ENCODE results near the gene SNW1.
"Not testable (repeated sequence)": the region's sequence is repeated elsewhere in the genome, so short reads cannot be mapped to it uniquely, and the experiment has no call there.

SNW1 gene

DNA sequence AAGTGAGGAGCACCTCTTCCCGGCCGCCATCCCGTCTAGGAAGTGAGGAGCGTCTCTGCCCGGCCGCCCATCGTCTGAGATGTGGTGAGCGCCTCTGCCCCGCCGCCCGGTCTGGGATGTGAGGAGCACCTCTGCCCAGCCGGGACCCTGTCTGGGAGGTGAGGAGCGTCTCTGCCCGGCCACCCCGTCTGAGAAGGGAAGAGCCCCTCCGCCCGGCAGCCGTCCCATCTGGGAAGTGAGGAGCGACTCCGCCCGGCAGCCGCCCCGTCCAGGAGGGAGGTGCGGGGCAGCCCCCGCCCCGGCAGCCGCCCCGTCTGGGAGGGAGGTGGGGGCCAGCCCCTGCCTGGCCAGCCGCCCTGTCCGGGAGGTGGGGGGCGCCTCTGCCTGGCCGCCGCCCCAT, 13.5 kb downstream of the SNW1 start:
- DNase-seq, result not testable (repeated sequence)

DNA sequence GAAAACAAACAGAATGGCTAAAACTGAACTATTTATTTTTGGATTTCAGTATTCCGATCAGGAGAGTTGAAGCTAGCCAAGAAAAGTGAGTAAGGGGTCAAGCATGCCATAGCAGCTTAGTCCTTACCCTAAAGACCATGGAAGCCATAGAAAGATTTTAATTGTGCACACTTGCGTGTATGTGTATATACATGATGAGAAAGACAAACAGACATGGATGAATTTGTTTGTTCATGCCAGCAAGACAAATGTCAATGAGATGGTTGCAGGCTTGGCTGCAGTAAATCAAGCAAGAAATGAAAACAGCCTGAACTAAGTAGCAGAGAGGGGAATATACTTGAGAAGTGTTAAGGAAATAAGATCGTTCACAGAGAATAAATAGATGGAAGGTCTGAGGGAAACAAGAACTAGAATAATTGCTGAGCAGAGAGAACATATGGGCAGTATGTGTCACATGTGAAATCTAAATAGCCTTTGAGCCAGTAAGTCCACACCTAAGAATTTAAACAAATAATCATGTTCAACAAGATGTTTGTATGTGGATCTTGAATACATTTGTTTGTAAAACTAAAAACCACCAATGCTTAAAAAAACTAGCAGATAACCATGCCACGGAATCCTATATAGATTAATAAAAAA, 14.8 kb downstream of the SNW1 start:
- DNase-seq, result no peak

DNA sequence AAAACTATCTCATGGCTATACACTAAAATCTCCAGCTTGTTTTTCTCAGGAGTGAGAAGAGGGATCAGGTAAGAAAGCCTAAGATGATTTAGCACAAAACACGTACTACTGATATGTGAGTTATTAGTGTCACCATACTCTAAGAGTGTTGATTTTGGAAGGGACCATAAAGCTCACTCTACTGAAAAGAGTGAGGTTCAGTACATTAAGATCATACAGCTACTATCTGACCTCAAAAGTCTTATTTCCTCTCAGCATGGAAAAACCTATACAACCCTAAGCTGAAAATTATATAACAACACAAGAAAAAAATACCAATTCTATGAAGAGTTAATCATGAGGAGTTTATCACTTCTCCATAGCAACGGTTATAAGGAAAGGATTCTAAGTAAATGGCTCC, 19.5 kb downstream of the SNW1 start:
- DNase-seq, result no peak

DNA sequence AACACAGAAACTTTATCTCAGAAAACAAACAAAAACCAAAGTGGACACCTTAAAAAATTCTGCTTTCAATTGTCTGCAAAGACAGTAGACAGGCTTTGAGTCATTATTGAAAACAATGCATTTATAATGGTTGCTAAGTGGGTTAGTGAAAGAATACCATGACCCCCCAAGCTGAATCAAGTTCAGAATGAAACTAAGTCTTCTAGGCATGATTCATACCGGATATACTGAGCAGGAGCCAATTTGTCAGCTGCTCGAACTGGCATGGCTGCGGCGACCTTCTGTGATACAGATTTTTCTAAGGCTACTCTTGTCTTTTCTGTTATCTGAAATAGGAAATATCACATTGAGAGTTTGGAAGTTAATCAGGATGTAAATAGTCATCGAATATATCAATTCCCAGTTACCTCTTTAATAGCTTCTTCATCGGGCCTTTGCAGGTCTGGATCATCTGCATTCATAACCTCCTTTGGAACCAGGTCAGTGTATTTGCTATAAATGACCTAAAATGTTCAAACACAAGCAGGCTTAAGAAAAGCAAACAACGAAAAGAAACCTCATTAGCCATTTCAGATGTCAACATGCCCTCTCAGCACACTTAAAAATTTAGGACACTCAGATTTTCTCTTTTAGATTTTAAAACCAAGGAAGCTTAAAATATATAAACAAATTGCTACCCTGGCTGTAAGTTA, 22.3 kb downstream of the SNW1 start:
- DNase-seq, result no peak

DNA sequence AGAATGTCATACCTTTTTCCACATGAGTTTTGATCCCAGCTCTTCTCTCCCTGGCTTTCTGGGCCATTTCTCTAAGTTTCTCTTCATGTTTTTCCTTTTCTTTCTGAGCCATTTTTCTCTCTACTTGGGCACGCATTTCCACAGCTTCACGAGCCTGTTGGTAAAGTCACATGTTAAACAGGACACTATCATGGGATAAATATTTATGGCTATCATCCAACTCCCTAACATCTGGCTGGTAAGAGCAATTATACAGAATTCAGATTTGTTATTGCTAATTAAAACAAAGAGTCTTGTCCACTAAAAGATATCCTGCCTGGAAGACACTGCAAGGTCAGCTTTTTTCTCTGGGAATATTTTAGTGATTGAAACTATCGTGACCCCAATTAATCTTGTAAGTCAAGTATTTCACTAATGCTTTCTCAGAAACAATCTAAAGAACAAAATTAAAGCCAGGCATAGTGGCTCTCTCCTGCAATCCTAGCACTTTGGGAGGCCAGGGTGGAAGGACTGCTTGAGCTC, 29.9 kb downstream of the SNW1 start:
- no peak for DNase-seq

DNA sequence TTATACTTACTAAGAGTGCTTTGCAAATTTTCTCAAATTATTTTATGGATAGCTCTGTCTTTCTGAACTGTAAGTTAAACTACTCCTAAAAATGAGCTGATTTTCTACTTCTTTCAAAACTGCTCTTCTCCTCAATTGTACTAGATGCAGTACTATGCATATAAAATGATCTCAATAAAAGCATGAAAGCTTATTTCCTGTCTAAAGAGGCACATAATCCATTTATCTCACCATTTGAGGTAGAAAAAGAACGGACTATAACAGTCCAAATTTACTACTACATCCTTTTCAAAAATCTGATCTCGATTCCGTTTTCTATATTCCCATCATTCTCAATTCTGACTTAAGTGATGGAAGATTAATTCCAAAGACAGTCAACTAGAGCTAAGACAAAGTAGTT, 38.7 kb downstream of the SNW1 start:
- DNase-seq, result no peak

DNA sequence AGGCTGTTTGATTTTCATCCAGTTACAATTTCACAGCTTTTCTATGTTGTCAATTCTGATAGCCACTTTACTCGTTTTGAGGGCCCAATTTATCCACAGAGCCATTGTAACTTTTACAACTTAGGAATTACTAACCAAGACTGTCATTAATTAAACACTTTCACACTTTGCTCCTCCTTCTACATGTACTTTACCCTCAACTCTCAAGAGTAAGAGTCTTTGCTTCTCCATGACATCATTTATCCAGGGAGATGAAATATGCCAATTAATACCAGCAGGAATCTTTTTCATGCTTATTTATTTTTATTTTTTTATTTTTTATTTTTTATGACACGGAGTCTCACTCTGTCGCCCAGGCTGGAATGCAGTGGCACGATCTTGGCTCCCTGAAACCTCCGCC, 39.5 kb downstream of the SNW1 start:
- DNase-seq, result no peak

DNA sequence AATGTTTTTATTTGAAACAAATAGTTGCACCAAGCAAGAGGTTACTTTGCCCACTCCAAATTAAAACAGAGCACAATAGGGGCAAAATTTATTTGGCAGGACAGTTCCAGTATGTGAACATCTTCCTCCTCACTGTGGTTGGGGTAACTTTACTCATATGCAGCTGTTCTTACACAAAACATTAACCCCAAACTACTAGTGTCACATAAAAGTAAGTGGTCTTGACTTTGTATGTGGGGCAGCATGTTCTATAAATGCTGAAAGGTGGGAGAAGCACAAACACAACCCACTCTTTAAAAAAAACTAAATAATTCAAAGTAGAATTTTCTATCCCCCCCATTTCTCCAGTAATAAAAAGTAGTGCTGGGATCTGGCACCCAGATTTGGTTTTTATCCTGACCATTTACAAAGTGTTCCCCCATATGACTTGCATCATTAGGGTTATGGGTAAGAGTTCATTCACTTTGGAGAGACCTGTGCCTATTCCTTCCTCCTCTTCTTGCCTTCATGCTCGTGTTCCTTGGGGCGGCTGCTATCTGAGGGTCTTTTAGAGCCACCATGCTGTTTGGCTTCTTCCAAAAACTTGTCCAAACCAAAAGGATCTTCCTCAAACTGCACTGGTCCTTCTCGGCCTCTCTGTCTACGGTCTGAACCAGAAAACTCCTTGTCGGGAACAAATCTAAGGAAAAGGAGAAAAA, 43.2 kb downstream of the SNW1 start:
- no peak for DNase-seq

DNA sequence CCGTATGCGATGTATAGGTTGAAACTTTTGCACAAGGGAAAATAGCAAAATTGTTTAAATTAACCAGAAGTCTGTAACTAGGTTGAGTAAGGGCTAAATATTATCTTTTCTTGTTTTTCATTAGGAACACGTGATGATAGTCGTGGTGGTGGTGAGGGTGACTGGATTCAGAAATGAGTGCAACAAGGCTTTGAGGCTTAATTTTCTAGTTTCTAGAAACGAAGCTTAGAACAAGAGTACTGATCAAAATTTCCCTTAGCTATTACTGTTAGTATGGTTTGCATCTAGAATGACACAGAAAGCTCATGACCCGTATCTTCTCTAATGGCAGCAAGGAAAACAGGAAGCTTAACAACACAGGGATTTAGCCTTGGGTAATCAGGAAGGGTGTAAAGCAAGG, 46.0 kb downstream of the SNW1 start:
- DNase-seq, result no peak

DNA sequence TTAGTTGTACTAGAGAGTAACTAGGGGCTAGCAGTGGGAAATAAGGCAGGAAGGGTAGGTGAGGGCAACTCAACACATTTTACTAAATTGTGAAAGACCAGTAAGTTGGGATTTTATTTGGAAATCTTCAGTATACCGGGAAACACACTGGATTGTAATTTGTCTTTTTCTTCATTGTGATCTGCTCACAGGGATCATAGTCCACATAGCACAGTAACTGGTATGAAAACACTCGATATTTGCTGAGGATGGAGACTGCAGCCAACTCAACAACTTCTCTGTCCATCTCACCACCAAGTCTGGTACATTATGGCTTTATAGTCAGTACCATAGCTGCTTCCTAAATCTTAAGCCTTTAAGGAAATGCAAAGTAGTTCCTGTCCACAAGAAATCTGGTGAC, 50.6 kb downstream of the SNW1 start:
- no peak for DNase-seq

DNA sequence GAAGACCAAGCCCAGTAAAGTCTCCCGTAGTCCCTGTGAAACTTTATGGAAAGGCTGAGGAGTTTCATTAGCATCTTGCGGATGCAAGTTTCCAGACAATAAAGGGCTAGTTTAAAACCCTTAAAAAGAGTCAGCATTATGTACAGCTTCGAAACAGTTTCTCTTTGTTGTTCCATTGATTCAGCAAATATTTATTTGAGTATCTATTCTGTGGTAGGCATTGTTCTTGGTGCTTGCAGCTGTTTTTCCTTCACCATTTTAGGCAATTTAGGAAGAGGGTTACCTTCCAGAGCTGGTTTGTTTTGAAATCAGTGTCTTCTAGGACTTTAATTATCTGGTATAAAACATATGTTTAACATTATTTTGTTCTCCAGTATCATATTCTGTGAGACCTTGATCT, 51.5 kb downstream of the SNW1 start:
- DNase-seq, result no peak

DNA sequence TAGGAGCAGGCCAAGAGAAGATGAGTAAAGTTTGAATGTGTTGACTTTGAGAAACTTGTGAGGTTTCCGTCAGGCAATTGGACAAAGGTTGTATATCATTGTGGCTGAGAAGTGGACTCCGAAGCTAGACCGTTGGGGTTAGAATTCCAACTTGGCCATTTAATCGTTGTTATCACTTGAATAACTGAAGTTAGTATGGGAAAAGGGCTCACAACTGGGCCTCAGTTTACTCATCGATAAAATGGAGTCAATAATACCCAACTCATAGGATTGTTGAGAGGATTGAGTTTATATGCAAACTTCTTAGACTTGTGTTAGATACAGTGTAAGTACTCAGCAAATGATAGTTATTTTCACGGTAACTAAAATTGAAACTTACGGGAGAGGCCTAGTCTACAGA, 52.2 kb downstream of the SNW1 start:
- DNase-seq, result peak; percentile 4

DNA sequence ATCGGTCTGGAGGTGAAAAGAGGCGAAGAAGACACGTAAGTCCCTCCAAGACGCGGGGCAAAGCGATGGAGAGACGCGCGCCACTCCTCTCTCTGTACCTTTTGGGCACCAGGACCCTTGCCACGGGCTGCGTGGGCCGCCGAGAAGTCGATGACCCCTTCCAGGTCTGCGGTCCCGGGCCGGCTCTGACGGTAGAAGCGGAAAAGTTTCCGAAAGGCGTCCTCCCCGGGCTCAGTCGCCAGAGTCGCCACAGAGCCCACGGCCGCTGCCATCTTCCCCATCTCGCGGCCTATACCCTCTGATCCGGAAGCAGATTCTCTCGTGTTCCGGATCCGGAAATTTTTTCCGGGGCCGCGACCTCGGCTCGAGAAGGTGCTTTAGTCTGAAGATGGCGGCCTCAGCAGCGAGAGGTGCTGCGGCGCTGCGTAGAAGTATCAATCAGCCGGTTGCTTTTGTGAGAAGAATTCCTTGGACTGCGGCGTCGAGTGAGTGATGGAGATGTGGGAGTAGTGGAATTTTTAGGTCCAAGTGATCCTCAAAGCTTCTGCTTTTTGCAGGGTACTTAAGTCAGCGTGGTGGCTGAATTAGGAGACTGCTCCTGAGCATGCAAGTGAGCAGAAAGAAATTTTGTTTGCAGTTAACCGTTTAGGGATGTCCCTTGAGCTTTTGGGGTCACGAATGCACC, 53.1 kb downstream of the SNW1 start, which contains the start of the genes ALKBH1 and SLIRP:
Gene ALKBH1, minus strand, starts transcription at position 300 of the 685 bp plus-strand sequence. Its CDS starts 19 bp downstream, at position 281.
Gene SLIRP, plus strand, starts transcription at position 380 of the 685 bp plus-strand sequence. Its CDS starts 9 bp downstream, at position 389.
- DNase-seq, result peak; percentile 97

DNA sequence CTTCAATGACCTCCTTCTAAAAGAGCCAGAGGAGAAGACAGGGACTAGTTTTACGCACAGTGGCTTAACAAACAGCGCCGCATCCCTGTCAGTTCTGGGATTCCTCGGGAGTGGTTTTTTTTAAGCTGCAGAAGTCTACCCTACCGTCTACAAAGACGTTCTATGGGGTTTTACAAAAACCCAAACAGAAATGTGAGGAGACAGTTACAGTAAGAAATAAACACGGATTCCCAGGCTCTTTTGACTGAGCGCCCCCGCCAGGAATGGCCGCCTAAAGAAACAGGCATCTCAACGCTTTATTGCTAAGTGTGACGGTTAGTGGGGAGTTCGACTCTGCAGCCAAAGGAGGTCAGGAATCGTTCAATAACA, 53.6 kb downstream of the SNW1 start:
- DNase-seq, result peak; percentile 67

DNA sequence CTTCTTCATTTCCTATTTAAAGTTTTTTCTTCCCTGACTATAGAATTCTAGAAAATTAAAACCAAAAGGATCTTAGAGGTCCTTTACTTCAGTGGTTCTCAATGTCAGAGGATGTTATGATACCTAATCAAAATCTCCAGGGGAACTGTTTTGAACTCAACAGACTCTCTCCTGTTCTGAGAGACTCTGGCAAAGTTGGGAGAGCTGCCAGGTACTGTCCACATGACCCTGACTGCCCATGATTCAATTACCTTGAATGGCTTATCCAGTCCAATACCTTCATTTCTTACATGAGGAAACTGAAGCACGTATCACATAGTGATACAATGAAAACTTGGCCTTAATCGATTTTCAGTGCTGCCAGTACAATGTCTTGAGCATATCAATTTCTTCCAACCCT, 69.7 kb downstream of the SNW1 start:
- no peak for DNase-seq

DNA sequence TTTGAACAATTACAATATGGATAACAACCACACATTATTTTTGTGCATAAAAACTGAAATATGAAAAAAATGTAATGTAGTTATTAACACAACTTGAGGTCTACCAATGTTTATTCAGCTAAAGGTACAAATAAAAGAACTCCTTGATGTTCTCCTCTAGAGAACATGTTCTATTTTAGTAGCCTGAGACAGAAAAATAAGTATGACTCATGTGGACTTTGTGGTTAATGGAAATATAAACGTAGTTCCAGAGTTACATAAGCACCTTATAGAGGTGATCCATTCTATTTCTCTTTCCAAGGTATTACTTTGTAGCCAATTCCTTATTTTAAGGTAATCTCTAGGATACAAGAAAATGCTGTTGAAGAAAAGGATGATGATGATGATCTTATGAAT, 78.8 kb downstream of the SNW1 start:
- DNase-seq, result no peak

DNA sequence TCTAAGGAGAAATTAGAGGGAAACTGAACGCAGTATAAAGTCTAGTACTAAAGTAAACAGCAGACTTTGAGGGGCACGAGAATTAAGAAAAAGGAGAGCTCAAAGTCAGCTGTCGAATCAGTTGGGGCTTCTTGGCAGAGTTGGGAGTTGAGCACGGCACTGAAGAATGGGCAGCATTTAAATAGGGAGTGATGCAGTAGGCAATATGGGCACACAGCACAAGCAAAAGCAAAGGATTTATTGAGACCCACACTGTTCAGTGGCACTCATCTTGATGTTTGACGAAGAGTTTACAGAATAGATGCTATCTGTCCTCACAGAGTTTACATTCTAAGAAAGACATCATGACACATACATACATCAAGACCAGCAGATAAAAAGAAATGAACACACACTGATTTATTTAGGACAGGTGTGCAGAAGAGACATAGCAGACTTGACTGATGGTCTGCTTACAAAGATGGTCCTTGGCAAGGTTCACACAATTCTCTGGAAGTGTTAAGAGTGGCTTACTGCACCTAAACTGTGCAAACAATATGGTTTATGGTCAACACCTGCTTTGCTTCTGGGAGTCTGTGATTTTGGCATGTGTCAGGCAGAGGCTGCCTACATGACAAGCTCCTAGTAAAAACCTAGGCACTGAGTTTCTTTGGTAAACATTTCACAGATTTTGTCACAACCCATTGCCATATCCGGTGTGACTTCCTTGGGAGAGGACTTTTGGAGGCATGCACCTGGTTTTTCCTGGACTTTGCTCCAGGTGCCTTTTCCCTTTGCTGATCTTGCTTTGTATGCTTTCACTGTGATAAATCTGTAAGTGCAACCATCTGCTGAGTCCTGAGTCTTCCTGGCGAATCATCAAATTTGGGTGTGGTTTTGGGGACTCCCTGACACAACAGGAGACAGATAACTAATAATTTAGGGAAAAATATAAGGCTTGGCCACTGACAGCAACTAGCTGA, 79.5 kb downstream of the SNW1 start:
- DNase-seq, result no peak

DNA sequence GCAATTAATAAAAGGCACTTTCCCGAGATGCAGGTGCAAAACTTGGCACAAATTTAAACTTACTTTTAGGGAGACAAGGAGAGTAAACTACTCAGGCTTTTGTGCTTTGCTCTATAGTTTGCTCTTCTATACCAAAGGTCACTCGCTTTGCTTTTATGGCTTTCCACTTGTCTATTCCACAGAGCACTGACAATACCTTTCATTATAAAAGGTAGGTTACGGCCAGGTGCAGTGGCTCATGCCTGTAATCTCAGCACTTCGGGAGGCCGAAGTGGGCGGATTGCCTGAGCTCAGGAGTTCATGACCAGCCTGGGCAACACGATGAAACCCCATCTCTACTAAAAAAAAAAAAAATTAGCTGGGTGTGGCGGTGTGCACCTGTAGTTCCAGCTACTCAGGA, 86.0 kb downstream of the SNW1 start:
- DNase-seq, result no peak

DNA sequence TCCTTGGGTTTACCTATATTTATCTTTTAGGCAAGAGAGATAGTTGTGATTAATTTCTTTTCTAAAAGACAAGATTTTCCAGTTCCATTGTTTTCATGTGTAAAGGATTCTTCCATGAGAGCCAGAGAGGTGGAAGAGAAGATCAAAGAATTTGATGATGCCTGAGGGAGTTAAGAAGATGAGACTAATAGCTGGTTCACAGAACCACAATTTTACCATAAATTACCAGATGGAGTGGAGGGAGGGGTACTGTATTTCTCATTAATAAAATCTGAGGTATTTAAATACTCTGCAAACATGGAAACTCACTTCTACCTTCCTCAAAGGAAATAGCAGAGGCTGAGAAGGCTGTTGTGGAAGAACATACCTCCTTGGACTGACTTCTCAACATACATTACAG, 87.8 kb downstream of the SNW1 start:
- DNase-seq, result no peak

All from eye (tissue), 1 donor.